Smooth muscle cell of the brain vasculature (primary cell): ENCODE measurements around the gene PPEF2.

Experiments
- DNase-seq: peaks from one replicate; pipeline ENCODE4 v3.0.0-alpha.2; 2012; ENCODE audit warnings: low read depth, low spot score

PPEF2 gene

DNA sequence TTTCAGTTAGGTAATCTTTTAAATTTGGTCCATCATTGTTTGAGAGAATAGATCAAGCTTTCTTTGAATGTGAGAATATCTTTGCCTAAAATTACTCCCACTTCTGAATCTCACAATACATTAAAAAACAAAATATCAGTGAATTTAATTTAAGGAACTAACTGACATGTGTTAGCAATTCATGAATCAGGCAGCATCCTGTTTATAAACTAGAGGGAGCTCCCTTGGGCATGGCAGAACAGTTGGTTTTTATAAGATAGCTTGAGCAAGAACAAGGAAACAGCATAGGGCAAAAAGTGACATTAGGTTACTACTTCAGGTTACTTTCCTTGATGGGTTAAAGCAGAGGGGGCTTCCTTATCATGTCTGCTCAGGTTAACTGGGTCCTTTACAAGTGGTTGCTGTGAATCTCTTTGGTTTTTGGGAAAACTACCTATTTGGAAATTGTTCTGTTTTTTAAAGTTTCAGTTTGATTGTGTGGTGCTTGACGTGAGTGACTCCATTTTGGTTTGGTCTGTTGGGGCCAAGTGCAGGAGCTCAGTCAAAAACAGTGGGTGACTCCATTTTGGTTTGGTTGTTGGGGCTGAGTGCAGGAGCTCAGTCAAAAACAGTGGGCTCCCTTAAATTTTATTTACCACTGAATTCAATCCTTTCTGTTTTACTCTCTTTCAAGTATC, 68.0 kb downstream of the PPEF2 start:
- no peak for DNase-seq

GRCh38 chr4:75831856-75832405, 70.3 kb downstream of the PPEF2 start:
- no peak for DNase-seq

GRCh38 chr4:75830906-75831305, 71.3 kb downstream of the PPEF2 start:
- no peak for DNase-seq

- no peak for DNase-seq
Observed at GRCh38 chr4:75823812-75824211, 78.4 kb downstream of the PPEF2 start.

GRCh38 chr4:75822416-75822815, 79.8 kb downstream of the PPEF2 start:
- no peak for DNase-seq

DNA sequence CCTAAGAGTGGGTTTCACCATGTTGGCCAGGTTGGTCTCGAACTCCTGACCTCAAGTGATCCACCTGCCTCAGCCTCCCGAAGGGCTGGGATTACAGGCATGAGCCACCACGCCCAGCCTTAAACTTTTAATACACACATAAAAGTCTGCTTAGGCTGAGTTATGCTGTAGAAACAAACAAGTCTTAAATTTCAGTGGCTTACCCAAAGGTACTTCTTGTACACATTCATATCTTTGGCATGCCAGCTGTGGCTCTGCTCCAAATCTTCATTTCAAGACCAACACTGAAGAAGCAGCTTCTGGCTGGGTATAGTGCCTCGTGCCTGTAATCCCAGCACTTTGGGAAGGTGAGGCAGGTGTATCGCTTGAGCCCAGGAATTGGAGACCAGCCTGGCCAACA, 80.3 kb downstream of the PPEF2 start:
- no peak for DNase-seq

DNA sequence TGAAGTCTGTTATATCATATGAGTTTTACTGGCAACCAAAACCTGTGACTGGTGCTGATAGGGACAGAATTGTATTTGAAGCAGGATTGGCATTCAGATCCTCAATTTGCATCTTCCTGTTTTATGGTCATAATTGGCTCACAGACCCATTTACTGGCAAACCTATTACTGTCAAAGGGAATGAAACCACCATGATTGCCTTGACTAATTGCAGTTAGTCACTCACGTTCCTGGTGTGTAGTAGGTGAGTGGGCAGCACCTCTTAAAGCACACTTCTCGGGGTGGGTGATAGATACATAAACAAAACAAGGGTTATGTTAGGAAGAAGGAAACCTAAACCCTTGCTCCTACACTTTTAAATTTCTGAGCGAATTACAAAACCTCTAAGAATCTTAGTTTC, 81.0 kb downstream of the PPEF2 start:
- DNase-seq = no peak

DNA sequence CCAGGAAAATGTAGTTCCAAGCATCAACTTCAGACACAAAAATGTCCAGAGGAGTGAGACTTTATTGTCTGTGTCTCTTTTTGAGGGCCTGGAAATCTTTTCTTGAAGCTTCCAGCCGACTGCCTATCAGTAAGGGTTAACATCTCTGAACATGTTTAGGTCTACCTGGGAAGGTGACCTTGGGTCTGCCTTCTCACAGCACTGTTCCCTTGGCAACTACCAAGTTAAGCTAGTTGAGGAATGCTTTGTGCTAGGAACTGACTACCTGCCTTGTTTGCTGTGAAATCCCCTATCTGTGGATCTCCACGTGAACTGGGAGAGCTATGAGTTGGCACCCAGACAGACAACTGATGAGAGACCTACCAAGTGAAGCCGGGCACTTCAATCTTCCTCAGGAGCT, 81.6 kb downstream of the PPEF2 start:
- no peak for DNase-seq

DNA sequence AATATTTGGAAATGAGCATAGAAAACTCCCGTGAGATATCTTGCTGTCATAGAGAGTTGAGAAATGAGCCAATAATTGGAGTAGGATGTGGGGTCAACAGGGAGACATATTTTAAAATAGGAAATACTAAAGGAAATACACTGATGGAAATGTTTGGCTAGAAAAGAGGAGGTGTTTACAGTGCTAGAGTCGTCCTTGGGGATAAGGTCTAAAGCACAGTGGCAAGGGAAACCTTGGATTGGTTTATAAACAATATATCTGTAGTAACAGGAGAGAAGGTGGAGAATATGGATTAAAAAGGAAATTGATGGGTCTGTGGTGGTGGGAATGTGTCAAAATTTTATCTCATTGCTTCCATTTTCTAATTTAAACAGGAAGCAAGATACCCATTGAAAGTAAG, 82.1 kb downstream of the PPEF2 start:
- DNase-seq = no peak

GRCh38 chr4:75819121-75819520, 83.1 kb downstream of the PPEF2 start:
- no peak for DNase-seq

- DNase-seq = no peak
Observed at GRCh38 chr4:75817901-75818300, 84.4 kb downstream of the PPEF2 start.
